ENCODE measurements around the gene NUMA1. TPM values are rescaled to one million over a fixed set of nuclear protein-coding genes. Genes with fewer than 3 reads are reported as not detected.

Gene NUMA1
- total and polyA plus RNA-seq, 2 of the 13 experiments (the other 11 are each of a cell fraction or from before 2014, with no cell fraction given), result 57.3 to 60.2 TPM

DNA sequence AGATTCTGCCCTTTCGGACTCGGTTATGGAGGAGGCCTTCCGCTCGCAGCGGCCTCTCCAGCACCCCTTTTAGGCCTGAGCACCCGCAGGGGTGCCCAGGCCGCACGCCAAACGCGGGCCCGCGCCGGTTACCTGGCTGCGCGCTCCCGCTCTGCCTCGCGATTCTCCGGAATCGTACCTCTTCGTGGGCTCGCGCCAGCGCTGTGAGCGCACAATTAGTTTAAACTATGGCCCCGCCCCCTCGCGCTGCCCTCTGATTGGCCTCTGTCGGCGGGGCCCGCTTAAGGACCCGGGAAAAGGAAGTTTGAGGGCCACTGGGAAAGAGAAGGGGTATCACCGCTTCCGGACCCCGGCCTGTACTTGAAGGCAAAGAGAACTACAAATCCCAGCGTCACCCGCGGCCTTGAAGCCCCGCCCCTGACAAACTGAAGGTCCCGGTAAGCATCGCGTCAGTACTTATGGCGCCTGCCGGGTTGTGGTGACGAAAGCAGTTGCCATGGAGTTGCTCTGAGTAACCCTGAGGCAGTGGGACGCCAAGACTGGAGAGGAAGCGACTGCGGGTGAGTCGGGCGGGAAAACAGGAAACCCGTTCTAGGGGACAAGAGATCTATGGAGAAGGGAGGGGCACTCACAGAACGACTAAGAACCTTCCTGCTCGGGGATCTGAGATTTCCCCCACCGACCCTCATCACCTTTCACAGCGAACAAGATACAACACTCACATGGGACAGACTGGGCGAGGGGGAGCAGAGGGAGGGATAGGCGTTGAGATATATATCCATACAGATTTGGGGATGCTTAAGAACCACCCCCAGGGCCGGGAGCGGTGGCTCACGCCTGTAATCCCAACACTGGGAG is at the start of gene NUMA1, which contains the start of gene LRRC51 (continued):
- TF ChIP-seq JUN (CRISPR knock-in tag; IDR thresholded peaks at IDR 0.05) (no peak), CCDC6 (CRISPR knock-in tag; IDR thresholded peaks at IDR 0.05) (no peak; the same call in none of the 2 replicates), HMGA1 (CRISPR knock-in tag; conservative IDR thresholded peaks at IDR 0.05) (no peak), NFRKB (IDR thresholded peaks at IDR 0.05) (no peak), NAIF1 (CRISPR knock-in tag; IDR thresholded peaks at IDR 0.05; ENCODE audit: borderline replicate concordance) (no peak), BCL6 (CRISPR knock-in tag; IDR thresholded peaks at IDR 0.05) (no peak), SRSF4 (IDR thresholded peaks at IDR 0.05; ENCODE audit: low read depth, low read length, poor library complexity, severe bottlenecking) (no peak), ZNF572 (CRISPR knock-in tag; IDR thresholded peaks at IDR 0.05) (no peak), RXRB (CRISPR knock-in tag; IDR thresholded peaks at IDR 0.05; ENCODE audit: borderline replicate concordance) (0 out of 2 replicates have a peak, but pooled peaks have one; percentile 24), ZNF331 (CRISPR knock-in tag; IDR thresholded peaks at IDR 0.05) (no peak; the same call in 1 of the 2 replicates), HNF4G (IDR thresholded peaks at IDR 0.05; ENCODE audit: borderline replicate concordance, low read depth, low read length) (no peak), HNF4G (CRISPR knock-in tag; IDR thresholded peaks at IDR 0.05; ENCODE audit: borderline replicate concordance, low read depth) (no peak), NKX3-1 (CRISPR knock-in tag; IDR thresholded peaks at IDR 0.05) (no peak), ZSCAN12 (CRISPR knock-in tag; IDR thresholded peaks at IDR 0.05) (no peak)
- TF ChIP-seq, protein P1, sequence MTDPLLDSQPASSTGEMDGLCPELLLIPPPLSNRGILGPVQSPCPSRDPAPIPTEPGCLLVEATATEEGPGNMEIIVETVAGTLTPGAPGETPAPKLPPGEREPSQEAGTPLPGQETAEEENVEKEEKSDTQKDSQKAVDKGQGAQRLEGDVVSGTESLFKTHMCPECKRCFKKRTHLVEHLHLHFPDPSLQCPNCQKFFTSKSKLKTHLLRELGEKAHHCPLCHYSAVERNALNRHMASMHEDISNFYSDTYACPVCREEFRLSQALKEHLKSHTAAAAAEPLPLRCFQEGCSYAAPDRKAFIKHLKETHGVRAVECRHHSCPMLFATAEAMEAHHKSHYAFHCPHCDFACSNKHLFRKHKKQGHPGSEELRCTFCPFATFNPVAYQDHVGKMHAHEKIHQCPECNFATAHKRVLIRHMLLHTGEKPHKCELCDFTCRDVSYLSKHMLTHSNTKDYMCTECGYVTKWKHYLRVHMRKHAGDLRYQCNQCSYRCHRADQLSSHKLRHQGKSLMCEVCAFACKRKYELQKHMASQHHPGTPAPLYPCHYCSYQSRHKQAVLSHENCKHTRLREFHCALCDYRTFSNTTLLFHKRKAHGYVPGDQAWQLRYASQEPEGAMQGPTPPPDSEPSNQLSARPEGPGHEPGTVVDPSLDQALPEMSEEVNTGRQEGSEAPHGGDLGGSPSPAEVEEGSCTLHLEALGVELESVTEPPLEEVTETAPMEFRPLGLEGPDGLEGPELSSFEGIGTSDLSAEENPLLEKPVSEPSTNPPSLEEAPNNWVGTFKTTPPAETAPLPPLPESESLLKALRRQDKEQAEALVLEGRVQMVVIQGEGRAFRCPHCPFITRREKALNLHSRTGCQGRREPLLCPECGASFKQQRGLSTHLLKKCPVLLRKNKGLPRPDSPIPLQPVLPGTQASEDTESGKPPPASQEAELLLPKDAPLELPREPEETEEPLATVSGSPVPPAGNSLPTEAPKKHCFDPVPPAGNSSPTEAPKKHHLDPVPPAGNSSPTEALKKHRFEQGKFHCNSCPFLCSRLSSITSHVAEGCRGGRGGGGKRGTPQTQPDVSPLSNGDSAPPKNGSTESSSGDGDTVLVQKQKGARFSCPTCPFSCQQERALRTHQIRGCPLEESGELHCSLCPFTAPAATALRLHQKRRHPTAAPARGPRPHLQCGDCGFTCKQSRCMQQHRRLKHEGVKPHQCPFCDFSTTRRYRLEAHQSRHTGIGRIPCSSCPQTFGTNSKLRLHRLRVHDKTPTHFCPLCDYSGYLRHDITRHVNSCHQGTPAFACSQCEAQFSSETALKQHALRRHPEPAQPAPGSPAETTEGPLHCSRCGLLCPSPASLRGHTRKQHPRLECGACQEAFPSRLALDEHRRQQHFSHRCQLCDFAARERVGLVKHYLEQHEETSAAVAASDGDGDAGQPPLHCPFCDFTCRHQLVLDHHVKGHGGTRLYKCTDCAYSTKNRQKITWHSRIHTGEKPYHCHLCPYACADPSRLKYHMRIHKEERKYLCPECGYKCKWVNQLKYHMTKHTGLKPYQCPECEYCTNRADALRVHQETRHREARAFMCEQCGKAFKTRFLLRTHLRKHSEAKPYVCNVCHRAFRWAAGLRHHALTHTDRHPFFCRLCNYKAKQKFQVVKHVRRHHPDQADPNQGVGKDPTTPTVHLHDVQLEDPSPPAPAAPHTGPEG (CRISPR knock-in tag; IDR thresholded peaks at IDR 0.05), result peak; percentile 70; the same call in 1 of the 2 replicates
- TF ChIP-seq, protein P2, sequence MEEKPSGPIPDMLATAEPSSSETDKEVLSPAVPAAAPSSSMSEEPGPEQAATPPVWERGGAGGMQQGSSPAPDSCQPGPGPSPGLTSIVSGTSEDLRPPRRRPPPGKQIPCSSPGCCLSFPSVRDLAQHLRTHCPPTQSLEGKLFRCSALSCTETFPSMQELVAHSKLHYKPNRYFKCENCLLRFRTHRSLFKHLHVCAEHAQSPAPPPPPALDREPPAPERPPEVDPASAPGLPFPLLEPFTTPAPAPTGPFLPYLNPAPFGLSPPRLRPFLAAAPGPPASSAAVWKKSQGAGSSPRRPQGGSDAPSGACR (CRISPR knock-in tag; IDR thresholded peaks at IDR 0.05), result no peak
- TF ChIP-seq, protein P3, sequence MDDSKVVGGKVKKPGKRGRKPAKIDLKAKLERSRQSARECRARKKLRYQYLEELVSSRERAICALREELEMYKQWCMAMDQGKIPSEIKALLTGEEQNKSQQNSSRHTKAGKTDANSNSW (CRISPR knock-in tag; IDR thresholded peaks at IDR 0.05; ENCODE audit: borderline replicate concordance), result no peak
- TF ChIP-seq, protein P4, sequence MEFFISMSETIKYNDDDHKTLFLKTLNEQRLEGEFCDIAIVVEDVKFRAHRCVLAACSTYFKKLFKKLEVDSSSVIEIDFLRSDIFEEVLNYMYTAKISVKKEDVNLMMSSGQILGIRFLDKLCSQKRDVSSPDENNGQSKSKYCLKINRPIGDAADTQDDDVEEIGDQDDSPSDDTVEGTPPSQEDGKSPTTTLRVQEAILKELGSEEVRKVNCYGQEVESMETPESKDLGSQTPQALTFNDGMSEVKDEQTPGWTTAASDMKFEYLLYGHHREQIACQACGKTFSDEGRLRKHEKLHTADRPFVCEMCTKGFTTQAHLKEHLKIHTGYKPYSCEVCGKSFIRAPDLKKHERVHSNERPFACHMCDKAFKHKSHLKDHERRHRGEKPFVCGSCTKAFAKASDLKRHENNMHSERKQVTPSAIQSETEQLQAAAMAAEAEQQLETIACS (CRISPR knock-in tag; IDR thresholded peaks at IDR 0.05), result peak; percentile 95
